ENCODE measurements around the gene HYLS1. TPM values are rescaled to one million over a fixed set of nuclear protein-coding genes. Genes with fewer than 3 reads are reported as not detected.
A peak's percentile ranks its signal among the peaks of the same experiment; 100 is the strongest.

The HYLS1 gene
- polyA plus RNA-seq, 1 donor (not counting 4 experiments of a cell fraction or from before 2014, with no cell fraction given), result 7.2 TPM

DNA sequence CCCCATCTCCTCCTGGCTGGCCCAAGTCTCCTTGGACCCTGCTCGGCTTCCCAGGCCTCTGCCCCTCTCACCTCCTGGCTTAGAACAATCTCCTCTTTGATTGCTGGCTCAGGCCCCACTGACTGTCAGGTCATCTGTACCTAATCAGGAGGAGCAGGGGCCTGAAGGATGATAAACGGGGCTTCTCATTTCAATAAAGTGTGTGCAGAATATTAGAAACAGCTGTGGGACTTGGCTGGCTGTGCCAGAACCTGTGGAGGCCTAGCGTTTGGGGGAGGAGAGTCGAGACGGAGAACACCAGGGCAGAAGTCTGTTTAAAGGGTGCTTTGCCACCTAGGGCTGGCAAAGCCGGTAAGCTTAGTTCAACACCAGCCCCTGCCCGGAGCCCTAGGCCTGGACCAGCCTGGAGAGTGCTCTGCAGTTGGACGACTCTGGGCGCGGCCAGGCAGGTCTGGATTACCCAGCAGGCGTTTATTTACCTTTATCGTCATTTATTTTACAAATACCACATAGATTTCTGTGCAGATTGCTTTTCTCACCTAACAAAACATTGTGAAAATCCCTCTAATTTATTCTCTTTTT, 48.2 kb downstream of the HYLS1 start:
- TF ChIP-seq EZH2 (IDR thresholded peaks at IDR 0.05; ENCODE audit: low read length), result no peak
- Histone ChIP-seq H3K9me3 (ENCODE audit: control insufficient read depth, low read depth, low read length) (no peaks in the 10 kb centered on the region), H3K9me1 (ENCODE audit: control insufficient read depth, extremely low read depth, insufficient read depth, low read length) (no peaks in the 10 kb centered on the region), H3K27ac (ENCODE audit: control insufficient read depth, insufficient read depth, low read length) (no peak overlapping the region), H2AFZ (ENCODE audit: control insufficient read depth, low read length) (peak overlapping the region; percentile 75), H4K20me1 (ENCODE audit: control insufficient read depth, extremely low read depth, insufficient read depth, low read length) (no peaks in the 10 kb centered on the region), H3K79me2 (ENCODE audit: control insufficient read depth, insufficient read depth, low read length) (no peaks in the 10 kb centered on the region), H3K4me2 (ENCODE audit: control insufficient read depth, extremely low read depth, insufficient read depth, low read depth, low read length) (no peak overlapping the region), H3K4me1 (ENCODE audit: control insufficient read depth, extremely low read depth, insufficient read depth, low read length) (no peaks in the 10 kb centered on the region), H3K9ac (ENCODE audit: control insufficient read depth, extremely low read depth, insufficient read depth, low read length) (no peak overlapping the region), H3K36me3 (ENCODE audit: control insufficient read depth in 2 of 2, extremely low read depth in 1 of 2, insufficient read depth in 2 of 2, low read length in 2 of 2) (no peaks in the 10 kb centered on the region), H3K27me3 (ENCODE audit: control insufficient read depth, extremely low read depth, insufficient read depth, low read length) (peaks cover 22% of the 10 kb centered on the region), H3K4me3 (ENCODE audit: control insufficient read depth in 2 of 3, extremely low read depth in 1 of 3, insufficient read depth in 2 of 3, low read depth in 1 of 3, low read length in 3 of 3) (no peak overlapping the region)
- dilution Hi-C loops (cut with MboI; ENCODE audit: extremely low pct_ligation_motif_present, low sequenced_read_pairs), result loop anchor here (25.0 kb wide), 1 partner anchor 277 kb away; the partner anchor contains the start of genes FAM118B and RPUSD4
- FAIRE-seq (no peak), DNase-seq (ENCODE audit: low read depth, low spot score) (no peak)

DNA sequence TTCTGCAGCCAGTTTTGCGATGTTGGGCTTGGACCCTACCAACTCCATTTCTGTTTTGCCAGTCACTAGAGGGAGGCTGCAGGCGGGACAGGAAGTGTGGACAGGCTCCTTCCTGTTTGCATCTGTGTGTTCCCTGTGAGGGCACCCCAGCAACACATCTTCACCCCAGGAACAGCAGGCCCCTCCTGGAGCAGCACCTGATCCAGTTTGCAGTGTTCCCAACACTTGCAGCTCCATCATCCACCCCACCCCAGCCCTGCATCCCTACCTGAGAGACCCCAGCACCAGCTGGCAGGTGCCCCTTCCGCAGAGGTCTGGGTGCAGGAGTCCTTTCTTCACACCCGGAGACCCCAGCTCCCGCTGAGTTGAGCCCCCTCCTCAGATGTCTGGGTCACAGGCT, 51.0 kb downstream of the HYLS1 start:
- no peaks in the 10 kb centered on the region for H3K9me3 ChIP-seq (ENCODE audit: control insufficient read depth, low read depth, low read length)
- H4K20me1 ChIP-seq (ENCODE audit: control insufficient read depth, extremely low read depth, insufficient read depth, low read length), result no peaks in the 10 kb centered on the region
- no peaks in the 10 kb centered on the region for H3K79me2 ChIP-seq (ENCODE audit: control insufficient read depth, insufficient read depth, low read length)
- H3K27me3 ChIP-seq (ENCODE audit: control insufficient read depth, extremely low read depth, insufficient read depth, low read length), result no peaks in the 10 kb centered on the region
- H3K4me2 ChIP-seq (ENCODE audit: control insufficient read depth, extremely low read depth, insufficient read depth, low read depth, low read length), result no peak overlapping the region
- H3K9me1 ChIP-seq (ENCODE audit: control insufficient read depth, extremely low read depth, insufficient read depth, low read length), result no peaks in the 10 kb centered on the region
- no peak overlapping the region for H3K4me3 ChIP-seq (ENCODE audit: control insufficient read depth in 2 of 3, extremely low read depth in 1 of 3, insufficient read depth in 2 of 3, low read depth in 1 of 3, low read length in 3 of 3)
- H2AFZ ChIP-seq (ENCODE audit: control insufficient read depth, low read length), result peak overlapping the region; percentile 89
- no peaks in the 10 kb centered on the region for H3K36me3 ChIP-seq (ENCODE audit: control insufficient read depth in 2 of 2, extremely low read depth in 1 of 2, insufficient read depth in 2 of 2, low read length in 2 of 2)
- H3K9ac ChIP-seq (ENCODE audit: control insufficient read depth, extremely low read depth, insufficient read depth, low read length), result no peak overlapping the region
- no peaks in the 10 kb centered on the region for H3K4me1 ChIP-seq (ENCODE audit: control insufficient read depth, extremely low read depth, insufficient read depth, low read length)
- TF ChIP-seq, protein P1, sequence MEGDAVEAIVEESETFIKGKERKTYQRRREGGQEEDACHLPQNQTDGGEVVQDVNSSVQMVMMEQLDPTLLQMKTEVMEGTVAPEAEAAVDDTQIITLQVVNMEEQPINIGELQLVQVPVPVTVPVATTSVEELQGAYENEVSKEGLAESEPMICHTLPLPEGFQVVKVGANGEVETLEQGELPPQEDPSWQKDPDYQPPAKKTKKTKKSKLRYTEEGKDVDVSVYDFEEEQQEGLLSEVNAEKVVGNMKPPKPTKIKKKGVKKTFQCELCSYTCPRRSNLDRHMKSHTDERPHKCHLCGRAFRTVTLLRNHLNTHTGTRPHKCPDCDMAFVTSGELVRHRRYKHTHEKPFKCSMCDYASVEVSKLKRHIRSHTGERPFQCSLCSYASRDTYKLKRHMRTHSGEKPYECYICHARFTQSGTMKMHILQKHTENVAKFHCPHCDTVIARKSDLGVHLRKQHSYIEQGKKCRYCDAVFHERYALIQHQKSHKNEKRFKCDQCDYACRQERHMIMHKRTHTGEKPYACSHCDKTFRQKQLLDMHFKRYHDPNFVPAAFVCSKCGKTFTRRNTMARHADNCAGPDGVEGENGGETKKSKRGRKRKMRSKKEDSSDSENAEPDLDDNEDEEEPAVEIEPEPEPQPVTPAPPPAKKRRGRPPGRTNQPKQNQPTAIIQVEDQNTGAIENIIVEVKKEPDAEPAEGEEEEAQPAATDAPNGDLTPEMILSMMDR (optimal IDR thresholded peaks at IDR 0.05 in 1 of 3, IDR thresholded peaks at IDR 0.05 in 1 of 3, conservative IDR thresholded peaks at IDR 0.05 in 1 of 3; ENCODE audit: extremely low read depth in 1 of 3, insufficient read depth in 2 of 3, low read length in 3 of 3), result no peak
- TF ChIP-seq EZH2 (IDR thresholded peaks at IDR 0.05; ENCODE audit: low read length), result no peak
- FAIRE-seq (no peak), DNase-seq (ENCODE audit: low read depth, low spot score) (no peak)
- no peak overlapping the region for H3K27ac ChIP-seq (ENCODE audit: control insufficient read depth, insufficient read depth, low read length)
- dilution Hi-C loops (cut with MboI; ENCODE audit: extremely low pct_ligation_motif_present, low sequenced_read_pairs), result loop anchor here (25.0 kb wide), 1 partner anchor 274 kb away; the partner anchor contains the start of genes FAM118B and RPUSD4

All from keratinocyte (primary cell).